Sigmoid colon (tissue), 4 donors: Measurements from ENCODE around the gene FYN.

ENCODE experiments used
- POLR2A ChIP-seq, 2 donors: fragments of 450-650 bp; IDR thresholded peaks; one replicate each; pipeline ENCODE4 v1.6.1; 2016; ENCODE audit warnings: antibody characterized with exemption in 2 of 2, mild to moderate bottlenecking in 2 of 2, moderate library complexity in 2 of 2
- POLR2AphosphoS5 ChIP-seq, 4 donors: sonication (generic); formaldehyde crosslinking; IDR thresholded peaks; one replicate each; pipeline ENCODE4 v1.6.1; 2017; ENCODE audit warnings: antibody characterized with exemption in 4 of 4

GRCh38 chr6:111837641-111838500, 35.4 kb downstream of the FYN start:
- TF ChIP-seq POLR2A (IDR thresholded peaks at IDR 0.05): no peak
- TF ChIP-seq POLR2AphosphoS5 (IDR thresholded peaks at IDR 0.05): no peak
